Measurements from ENCODE around the gene CYLC1.

The CYLC1 gene, protein sequence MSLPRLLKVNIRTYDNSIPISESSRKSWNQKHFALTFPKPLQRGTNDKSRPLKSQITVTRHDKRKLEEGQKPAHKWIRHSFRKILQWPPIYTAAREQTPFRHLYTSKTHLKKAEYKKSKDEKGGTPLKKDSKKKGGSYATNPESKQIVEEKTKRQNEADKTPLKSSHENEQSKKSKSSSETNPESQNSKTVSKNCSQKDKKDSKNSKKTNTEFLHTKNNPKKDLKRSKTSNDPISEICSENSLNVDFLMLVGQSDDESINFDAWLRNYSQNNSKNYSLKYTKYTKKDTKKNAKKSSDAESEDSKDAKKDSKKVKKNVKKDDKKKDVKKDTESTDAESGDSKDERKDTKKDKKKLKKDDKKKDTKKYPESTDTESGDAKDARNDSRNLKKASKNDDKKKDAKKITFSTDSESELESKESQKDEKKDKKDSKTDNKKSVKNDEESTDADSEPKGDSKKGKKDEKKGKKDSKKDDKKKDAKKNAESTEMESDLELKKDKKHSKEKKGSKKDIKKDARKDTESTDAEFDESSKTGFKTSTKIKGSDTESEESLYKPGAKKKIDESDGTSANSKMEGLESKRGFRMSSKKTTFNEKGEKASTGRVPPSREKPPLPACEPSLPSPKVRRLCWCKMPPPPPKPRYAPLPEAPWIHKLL

DNA sequence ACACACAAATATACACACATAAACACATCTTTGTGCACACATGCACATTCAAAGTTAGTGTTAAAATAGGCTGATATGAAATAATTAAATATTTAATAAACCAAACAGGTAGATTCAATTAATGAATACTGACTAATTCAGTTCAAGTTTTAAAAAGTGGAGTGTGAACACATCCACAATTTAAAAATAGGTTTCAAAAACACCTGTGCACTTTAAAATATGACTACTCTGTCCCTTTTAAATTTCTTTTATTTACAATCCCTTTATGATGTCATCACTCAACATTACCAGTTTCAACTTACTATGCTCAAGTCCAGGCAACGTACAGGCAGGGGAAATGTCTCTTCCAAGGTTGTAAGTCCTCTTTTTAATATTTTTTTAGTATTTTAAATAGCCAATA is at the start of gene CYLC1:
Gene CYLC1, plus strand, starts transcription at position 301 of the 400 bp plus-strand sequence. Its CDS starts 37 bp downstream, at position 338.
- no peak for DNase-seq

DNA sequence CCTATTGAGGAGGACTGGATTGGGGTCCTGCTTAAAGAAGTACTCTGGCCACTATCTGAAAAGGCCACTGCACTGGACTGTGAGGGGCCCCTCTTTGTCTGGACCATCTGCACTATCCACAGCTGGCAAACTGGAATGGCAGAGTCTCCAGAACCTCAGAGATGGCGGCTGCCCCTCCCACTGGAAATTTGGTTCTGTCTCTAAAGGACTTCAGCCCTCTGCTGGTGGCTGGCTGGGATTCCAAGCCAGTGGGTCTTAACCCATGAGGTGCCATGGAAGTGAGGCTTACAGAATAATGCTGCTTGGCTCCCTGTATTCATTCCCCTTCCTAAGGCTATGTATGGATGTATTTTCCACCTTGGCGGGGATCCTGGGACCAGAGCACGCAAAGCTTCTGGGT is 41.6 kb upstream of the CYLC1 start:
- DNase-seq, result no peak

DNA sequence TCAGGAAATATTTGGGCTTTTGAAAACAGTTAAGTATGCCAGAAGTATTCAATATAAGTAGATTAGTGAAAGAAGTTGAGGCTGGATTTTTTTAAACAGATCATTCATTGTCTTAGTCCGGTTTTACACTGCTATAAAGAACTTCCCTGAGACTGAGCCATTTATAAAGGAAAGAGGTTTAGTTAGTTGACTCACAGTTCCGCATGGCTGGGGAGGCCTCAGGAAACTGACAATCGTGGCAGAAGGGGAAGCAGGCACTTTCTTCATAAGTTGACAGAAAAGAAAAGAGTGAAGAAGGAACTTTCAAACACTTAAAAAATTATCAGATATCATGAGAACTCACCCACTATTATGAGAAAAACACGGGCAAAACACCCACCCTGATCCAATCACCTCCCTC is 31.1 kb upstream of the CYLC1 start:
- no peak for DNase-seq

DNA sequence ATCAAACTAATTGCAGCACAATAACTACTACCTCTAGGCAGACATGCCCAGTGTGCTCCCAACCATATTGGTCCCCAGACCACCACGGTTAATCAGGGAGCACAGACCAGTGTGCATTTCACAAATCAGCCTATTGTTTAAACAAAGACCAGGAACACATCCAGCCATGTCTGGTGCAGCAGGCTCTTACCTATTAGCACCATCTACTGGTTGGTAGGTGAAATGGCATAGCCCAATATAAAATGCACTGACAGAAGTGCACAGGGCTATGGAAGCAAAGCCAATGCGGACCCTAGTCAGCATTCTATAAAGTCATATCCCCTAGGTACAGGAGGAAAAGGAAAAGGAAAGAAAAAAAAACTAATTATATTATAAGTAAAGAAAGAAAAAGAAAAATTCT is 15.5 kb upstream of the CYLC1 start:
- peak in 2 of 3 experiments; percentile 36 to 70 for DNase-seq

DNA sequence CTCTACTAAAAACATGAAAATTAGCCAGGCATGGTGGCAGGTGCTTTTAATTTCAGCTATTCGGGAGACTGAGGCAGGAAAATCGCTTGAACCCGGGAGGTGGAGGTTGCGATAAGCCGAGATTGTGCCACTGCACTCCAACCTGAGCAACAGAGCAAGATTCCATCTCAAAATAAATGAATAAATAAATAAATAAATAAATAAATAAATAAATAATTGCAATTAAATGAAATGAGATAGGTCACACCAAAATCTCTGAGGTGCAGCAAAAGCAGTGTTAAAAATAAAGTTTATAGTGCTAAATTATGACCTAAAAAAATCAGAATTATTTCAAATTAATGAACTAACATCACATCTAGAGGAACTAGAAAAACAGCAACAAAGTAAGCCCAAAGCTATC is 13.6 kb upstream of the CYLC1 start:
- no peak for DNase-seq

DNA sequence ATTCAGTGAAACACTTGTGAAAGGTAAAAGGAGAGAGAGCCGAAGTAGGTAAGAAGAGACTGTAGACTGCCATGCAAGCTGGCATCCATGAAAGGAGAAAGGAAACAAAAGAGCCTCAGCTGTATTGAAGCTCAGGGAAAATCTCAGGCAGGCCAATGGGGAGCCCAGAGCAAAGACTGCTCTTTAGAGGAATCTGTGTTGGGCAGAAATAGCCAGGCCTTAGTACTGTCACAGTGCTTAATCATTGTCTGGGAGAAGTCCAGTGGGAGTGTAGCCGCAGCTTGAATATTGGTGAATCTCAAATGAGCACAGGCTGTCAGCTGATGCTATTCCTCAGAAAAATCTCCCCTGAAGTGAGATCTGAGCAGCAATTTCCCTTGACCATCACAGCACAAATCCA is 27.6 kb downstream of the CYLC1 start:
- DNase-seq, result no peak

DNA sequence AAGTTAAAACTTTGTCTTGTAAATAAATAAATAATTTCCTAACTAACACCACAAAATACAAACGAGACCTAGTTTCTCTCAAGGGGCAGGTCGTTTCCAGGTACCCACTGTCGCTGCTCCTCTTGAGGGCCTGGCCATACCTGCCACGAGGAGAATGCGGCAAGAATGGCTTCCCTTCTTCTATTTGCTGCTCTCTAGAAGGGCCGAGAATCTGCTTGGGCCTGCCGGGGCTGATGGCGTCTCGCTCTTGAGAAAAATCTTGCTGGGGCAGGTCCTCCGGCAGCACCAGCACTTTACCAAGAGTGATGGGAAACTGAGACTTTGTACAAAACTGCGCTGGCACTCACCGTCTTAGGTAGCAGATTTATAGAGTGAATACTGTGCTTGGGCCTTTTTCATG is 31.5 kb downstream of the CYLC1 start:
- no peak for DNase-seq

DNA sequence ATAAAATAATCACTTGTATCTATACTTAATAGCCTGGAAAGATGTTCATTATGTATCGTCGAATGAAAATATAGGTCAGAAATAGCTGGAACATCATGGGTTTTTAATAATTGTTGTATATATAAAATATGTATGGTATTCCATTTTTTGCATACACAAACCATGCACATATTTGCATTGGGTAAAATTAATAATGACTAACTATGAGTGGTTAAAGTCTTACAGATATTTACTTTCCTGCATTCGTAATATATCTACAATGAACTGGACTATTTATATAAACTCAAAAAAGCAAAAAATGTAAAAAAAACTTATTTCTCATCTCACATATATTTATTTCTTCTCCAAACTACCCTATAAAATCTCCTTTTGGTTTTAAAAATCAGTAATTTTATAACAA is 46.0 kb downstream of the CYLC1 start:
- DNase-seq, result no peak

DNA sequence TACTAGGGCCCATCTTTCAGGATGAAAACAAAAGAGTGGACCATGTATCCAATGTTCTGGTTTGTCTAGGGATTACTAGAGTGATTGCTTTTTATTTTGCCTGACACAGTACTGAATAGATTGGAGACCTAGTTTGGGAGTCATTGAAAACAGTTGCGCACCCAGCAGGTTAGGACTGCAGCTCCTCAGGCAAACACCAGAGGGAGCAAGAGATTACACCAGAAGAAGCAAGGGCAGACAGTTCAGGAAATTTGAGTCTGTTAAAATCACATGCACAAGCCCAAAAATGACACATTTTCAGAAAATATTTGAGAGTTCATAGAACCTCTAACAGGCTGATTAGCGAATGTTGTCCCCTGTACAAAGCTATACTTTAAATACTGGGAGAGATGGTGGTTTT is 55.6 kb downstream of the CYLC1 start:
- DNase-seq, result peak in 2 of 3 experiments; percentile 8 to 56

DNA sequence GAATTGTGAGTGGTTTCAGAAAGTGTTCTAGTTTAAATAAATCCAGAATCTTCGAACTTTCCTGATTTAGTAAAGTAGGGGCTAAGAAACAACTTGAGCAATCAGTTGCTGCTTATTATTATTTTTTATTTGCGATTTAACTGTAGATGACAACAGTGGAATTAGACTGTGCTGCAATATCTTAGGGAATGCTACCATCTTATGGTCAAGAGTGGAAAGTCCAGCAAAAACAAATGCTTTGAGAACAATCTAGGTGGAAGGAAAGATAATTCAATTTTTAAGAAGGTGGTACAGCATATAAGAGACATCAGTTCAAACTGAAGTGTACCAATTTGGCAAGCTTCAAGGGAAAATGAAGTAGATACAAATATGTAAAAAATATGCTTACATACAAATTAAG is 73.3 kb downstream of the CYLC1 start:
- DNase-seq, result peak in 1 of 3 experiments; percentile 42

All from NCI-H1417 (cell line).